HG02798 (cell line): ENCODE measurements around the gene DHRS13.
"Not testable (repeated sequence)": the region's sequence is repeated elsewhere in the genome, so short reads cannot be mapped to it uniquely, and the experiment has no call there.

ENCODE experiments used
- ATAC-seq: cut with Tn5 transposase; IDR thresholded peaks from one replicate; pipeline ENCODE4 v1.9.1; 2021; ENCODE audit warnings: mild to moderate bottlenecking; ENCODE audit not compliant: unreplicated experiment, poor library complexity

The DHRS13 gene

GRCh38 chr17:28937044-28937729 lies 34.3 kb upstream of the DHRS13 start:
- ATAC-seq = no peak

- no peak for ATAC-seq
Measured at GRCh38 chr17:28935744-28936460, 33.0 kb upstream of the DHRS13 start.

DNA sequence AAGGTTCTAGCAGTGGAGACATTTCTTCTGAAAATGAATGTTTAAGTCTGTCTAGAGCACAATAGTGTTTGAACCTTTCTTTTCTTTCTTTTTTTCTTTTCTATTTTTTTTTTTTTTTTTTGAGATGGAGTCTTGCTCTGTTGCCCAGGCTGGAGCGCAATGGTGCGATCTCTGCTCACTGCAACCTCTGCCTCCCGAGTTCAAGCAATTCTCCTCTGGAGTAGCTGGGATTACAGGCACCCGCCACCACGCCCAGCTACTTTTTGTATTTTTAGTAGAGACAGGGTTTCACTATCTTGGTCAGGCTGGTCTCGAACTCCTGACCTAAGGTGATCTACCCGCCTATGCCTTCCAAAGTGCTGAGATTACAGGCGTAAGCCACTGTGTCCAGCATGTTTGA lies 31.6 kb upstream of the DHRS13 start:
- ATAC-seq = not testable (repeated sequence)

DNA sequence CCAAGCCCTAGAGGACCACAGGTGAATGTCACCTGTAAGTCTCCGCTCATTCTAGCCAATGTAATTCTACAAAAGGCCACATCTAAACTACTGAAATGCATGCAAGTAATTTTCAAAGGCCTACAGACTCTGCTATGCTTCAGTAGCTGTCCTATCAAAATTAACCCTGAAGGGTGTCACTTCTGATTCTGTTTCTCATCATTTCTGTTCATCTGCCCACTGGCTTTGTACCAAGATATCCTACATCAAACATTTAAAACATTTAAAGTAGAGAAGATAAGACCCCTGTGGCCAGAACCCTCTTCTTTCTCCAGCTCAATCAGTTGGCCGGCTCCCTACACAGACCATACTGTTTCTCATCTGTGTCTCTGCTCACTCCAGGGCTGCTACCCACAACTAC lies 26.9 kb upstream of the DHRS13 start:
- ATAC-seq = no peak

DNA sequence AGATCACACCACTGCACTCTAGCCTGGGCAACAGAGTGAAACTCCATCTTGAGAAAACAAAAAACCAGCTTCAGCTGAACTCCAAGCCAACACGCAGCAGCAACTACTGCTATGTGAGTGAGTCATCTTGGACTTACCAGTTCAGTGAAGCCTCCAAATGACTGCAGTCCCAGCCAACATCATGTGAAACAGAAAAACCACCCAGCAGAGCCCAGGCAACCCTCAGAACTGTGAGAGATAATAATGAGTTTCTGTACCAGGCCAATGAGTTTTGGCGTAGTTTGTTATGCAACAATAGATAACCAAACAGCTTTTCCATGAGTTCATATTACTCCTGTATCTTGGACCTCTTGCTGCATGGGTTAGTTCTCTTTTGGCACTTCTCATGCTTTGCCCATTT lies 25.2 kb upstream of the DHRS13 start:
- no peak for ATAC-seq

- no peak for ATAC-seq
Measured at GRCh38 chr17:28926786-28927185, 23.9 kb upstream of the DHRS13 start.

GRCh38 chr17:28926366-28926765 lies 23.5 kb upstream of the DHRS13 start:
- no peak for ATAC-seq

DNA sequence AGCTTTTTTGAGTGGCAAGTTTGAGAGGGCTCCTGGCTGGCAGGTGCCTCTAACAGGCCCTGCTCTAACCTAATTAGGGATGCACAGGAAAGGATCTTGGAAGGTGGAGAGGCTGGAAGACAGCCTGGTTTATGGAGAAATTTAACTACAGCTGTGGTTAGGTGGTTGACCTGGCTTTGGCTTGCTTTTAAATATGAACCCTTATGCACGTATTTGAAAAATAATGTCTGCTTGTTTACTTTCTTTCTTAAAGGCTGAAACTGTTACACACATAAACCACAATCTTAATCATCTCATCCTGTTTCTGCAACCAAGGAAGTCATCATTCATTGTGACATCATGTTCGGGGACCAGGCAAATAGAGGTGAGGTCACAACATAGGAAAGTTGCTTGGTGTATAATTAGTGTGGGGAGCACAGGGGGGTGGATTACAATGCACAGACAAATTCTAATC lies 23.1 kb upstream of the DHRS13 start:
- no peak for ATAC-seq

GRCh38 chr17:28920201-28920600 lies 17.3 kb upstream of the DHRS13 start:
- no peak for ATAC-seq

- ATAC-seq = no peak
Measured at GRCh38 chr17:28918295-28918694, 15.4 kb upstream of the DHRS13 start.

- no peak for ATAC-seq
Measured at GRCh38 chr17:28917465-28917864, 14.6 kb upstream of the DHRS13 start.

GRCh38 chr17:28917029-28917428 lies 14.2 kb upstream of the DHRS13 start:
- no peak for ATAC-seq

DNA sequence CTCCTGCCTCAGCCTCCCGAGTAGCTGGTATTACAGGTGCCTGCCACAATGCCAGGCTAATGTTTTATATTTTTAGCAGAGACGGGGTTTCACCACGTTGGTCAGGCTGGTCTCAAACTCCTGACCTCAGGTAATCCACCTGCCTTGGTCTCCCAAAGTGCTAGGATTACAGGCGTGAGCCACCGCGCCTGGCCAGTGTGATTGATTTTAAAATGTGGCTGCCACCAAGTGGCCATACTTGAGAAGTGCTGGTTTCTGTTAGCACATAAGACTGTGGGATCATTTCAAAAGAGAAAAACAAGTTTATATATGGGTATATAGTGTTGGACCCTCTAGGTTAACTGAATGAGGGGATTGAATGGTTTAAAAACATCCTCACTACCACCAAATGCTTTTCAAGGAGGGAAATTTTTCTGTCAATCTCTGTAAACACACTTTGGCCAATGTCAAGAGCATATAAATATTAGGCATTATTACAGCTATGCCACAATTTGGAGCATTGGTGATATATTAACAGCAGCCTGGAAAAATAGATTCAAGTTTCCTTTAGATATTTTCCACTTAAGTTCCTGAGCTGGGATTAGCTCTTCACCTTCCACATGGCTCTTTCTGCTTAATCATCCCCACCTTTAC lies 13.5 kb upstream of the DHRS13 start:
- no peak for ATAC-seq

DNA sequence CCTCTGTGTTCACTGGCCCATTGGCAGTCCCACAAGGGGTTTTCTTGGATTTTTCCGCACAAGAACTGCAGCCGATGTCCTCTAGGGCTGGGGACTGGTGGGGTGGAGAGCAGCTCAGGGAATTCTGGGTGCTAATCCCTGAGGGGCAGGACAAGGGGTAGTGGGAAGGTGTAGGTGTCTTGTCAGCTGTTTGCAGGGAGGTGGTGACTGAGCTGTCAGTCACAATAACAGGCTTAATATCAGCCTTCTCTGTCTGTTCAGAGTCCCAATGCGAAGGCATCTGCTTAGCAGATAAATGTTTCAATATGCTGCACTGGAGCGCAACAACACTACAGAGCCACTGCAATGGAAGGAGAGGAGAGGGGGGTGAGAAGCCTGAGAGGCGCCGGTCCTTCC lies 10.1 kb upstream of the DHRS13 start:
- ATAC-seq = no peak

- no peak for ATAC-seq
Measured at GRCh38 chr17:28912281-28912937, 9.5 kb upstream of the DHRS13 start.

- ATAC-seq = no peak
Measured at GRCh38 chr17:28911411-28912045, 8.6 kb upstream of the DHRS13 start.

GRCh38 chr17:28910534-28910933 lies 7.7 kb upstream of the DHRS13 start:
- no peak for ATAC-seq

DNA sequence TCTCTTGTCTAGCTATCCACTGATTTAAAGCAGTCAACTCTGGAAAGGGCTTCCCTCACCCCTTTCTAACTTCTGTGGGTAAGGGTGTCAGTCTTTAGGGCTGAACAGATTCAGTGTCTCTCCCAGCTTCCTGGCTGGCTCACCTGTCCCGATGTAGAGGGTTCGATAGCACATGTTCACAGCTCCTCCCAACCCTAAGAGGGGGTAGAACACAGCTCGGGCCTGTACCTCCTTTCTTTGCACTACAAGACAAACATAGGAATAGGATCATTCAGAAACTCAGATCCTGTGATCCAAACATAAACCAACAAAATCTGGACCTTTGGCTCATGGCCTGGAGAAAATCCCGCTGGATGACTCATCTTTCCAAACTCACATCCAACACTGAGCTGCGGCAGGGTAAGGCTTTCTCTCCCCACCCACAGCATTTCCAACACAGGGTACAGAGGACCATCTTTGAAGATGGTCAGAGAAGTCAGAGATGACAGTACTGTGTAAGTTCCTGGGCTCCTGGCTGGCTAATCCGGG lies 5.8 kb upstream of the DHRS13 start:
- ATAC-seq = no peak

- ATAC-seq = no peak
Measured at GRCh38 chr17:28907709-28908475, 5.0 kb upstream of the DHRS13 start.
